IPS DF 6.9 (cell line): ENCODE results near the gene RNF167.

Experiments
- DNase-seq: peaks from one replicate; pipeline ENCODE4 v3.0.0-alpha.2; 2013; ENCODE audit warnings: low read depth, low spot score
- H3K27ac ChIP-seq: one replicate; pipeline ENCODE4 v1.5.1; 2013; ENCODE audit warnings: low read length, control low read depth
- H3K27me3 ChIP-seq: 2 replicates; pipeline ENCODE4 v1.6.1; 2013; ENCODE audit warnings: mild to moderate bottlenecking, low read length; ENCODE audit not compliant: control insufficient read depth, insufficient read depth
- H3K36me3 ChIP-seq: 2 replicates; pipeline ENCODE4 v1.6.1; 2013; ENCODE audit warnings: low read length; ENCODE audit not compliant: control insufficient read depth, insufficient read depth
- H3K4me1 ChIP-seq: 2 replicates; pipeline ENCODE4 v1.6.1; 2013; ENCODE audit warnings: low read length; ENCODE audit not compliant: control insufficient read depth, insufficient read depth
- H3K4me3 ChIP-seq: 2 replicates; pipeline ENCODE4 v1.5.1; 2013; ENCODE audit warnings: mild to moderate bottlenecking, low read length
- H3K9me3 ChIP-seq: 2 replicates; pipeline ENCODE4 v1.6.1; 2013; ENCODE audit warnings: low read length, inconsistent platforms; ENCODE audit not compliant: control insufficient read depth, insufficient read depth
- WGBS: extraction: QIAGEN DNeasy Blood & Tissue Kit; methylation state at CpG from one replicate; pipeline ENCODE4 v1.1.7; 2013; ENCODE audit warnings: mixed read lengths, missing lambda C conversion rate; ENCODE audit not compliant: insufficient read length, insufficient coverage; 5-methylcytosine and 5-hydroxymethylcytosine counted together

RNF167 gene

DNA sequence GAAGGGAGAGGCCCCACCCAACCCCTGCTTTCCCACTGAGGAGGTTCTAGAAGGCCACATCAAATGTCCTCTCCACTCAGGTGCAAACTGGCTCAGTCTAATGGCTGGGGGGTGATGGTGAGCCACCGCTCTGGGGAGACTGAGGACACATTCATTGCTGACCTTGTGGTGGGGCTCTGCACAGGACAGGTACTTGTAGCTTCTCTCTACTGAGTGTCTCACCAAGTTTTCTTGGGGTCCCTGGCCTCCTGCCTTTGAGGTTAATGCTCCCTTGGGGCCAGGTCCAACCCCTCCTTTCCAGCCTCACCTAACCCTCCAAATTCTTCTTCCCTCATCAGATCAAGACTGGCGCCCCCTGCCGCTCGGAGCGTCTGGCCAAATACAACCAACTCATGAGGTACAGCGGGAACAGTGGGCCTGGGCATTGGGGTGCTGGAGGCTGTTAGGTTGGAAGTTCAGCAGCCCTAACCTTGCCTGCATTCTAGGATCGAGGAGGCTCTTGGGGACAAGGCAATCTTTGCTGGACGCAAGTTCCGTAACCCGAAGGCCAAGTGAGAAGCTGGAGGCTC lies 16.5 kb downstream of the RNF167 start:
- Histone ChIP-seq H3K4me1 (peaks cover 5% of the 10 kb centered on the region), H3K4me3 (no peak overlapping the region), H3K9me3 (no peaks in the 10 kb centered on the region), H3K27me3 (no peaks in the 10 kb centered on the region), H3K36me3 (0 out of 2 replicates have a peak, but pooled peaks cover 3% of the 10 kb centered on the region), H3K27ac (no peak overlapping the region)
- WGBS = no CpG with 5 or more reads among the region's 10 CpGs
- no peak for DNase-seq

DNA sequence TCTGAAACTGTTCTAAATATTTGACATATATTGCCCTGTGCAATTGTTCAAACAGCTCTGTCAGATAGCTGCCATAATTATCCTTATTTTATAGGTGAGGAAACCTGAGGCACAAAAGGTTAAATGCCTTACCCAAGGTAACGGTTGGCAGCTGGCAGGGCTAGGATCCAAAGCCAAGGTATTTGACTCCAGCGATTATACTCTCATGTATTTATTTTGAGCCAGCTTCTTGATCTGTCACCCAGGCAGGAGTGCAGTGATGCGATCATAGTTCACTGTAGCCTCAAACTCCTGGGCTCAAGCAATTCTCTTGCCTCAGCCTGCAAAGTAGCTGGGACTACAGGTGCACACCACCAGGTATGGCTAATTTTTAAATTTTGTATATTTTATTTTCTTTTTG lies 18.0 kb downstream of the RNF167 start:
- Histone ChIP-seq H3K4me1 (peaks cover 5% of the 10 kb centered on the region), H3K4me3 (no peak overlapping the region), H3K27me3 (no peaks in the 10 kb centered on the region), H3K36me3 (0 out of 2 replicates have a peak, but pooled peaks cover 3% of the 10 kb centered on the region), H3K9me3 (no peaks in the 10 kb centered on the region), H3K27ac (no peak overlapping the region)
- WGBS = no CpG with 5 or more reads among the region's 3 CpGs
- DNase-seq = no peak

DNA sequence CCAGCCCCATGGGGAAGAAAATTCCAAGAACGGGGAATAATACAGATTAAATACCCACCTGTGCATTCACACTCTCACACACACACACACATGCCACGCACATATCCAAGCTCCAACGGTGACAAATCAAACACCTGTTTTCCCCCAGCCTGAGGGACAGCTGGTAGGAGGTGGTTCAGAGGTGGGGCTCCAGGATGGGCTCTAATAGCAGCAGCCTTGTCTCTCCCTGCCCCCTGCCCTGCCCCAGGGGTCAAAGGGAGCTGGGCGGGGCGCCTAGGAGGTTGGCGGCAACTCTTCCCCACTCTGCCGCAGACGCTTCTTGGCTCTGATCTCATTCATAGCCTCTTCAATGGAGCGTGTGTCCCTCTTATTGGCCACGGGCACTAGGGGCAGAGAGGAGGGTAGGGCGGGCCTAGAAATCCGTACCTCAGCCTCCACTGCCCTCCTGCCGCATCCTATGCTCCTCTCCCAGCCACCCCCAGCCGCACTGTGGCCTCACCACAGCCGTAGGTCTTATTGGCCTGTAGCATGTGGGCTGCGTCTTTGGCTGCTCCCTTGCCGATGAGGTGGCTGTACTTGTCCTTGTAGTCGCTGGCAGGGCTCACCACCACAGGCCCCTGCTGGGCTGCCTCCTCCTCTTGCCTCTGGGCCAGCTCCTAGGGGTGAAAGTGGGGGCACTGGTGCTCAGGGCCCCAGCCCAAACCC lies 19.3 kb downstream of the RNF167 start:
- H3K9me3 ChIP-seq = no peaks in the 10 kb centered on the region
- WGBS = no CpG with 5 or more reads among the region's 18 CpGs
- 0 out of 2 replicates have a peak, but pooled peaks cover 3% of the 10 kb centered on the region for H3K36me3 ChIP-seq
- no peak overlapping the region for H3K27ac ChIP-seq
- peaks cover 5% of the 10 kb centered on the region for H3K4me1 ChIP-seq
- H3K4me3 ChIP-seq = no peak overlapping the region
- no peaks in the 10 kb centered on the region for H3K27me3 ChIP-seq
- DNase-seq = no peak

DNA sequence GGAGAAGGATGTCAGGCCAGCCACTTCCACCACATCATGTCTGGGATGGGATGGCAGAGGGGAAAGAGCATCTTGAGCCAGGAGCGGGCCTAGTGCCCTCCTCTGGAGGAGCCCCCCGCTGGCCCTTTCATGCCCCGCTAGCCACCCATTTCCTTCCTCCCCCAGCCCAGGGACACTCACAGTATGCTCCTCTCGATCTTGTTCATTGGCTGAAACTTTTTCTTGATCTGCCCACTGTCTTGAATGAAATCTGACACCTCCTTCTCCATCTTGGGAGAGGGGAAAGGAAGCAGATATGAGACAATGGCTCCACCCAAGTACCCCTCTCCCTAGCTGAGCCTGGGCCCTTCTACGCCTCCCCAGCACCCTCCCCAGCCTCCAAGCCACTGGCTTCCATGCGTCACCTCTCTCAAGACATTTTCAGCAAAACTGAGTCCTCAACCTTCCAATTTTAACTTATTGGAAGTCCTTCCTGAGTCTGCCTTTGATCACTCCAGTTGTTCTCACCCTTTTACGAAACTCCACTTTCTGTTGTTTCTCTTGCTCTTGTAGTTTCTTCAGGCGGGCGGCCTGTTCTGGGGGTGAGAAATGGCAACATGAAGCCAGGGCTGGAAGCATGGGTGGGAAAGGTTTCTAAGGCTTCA lies 20.3 kb downstream of the RNF167 start:
- no peaks in the 10 kb centered on the region for H3K9me3 ChIP-seq
- no peaks in the 10 kb centered on the region for H3K27me3 ChIP-seq
- peaks cover 5% of the 10 kb centered on the region for H3K4me1 ChIP-seq
- no peak overlapping the region for H3K27ac ChIP-seq
- no peak overlapping the region for H3K4me3 ChIP-seq
- no peak for DNase-seq
- 0 out of 2 replicates have a peak, but pooled peaks cover 3% of the 10 kb centered on the region for H3K36me3 ChIP-seq
- WGBS = no CpG with 5 or more reads among the region's 9 CpGs

DNA sequence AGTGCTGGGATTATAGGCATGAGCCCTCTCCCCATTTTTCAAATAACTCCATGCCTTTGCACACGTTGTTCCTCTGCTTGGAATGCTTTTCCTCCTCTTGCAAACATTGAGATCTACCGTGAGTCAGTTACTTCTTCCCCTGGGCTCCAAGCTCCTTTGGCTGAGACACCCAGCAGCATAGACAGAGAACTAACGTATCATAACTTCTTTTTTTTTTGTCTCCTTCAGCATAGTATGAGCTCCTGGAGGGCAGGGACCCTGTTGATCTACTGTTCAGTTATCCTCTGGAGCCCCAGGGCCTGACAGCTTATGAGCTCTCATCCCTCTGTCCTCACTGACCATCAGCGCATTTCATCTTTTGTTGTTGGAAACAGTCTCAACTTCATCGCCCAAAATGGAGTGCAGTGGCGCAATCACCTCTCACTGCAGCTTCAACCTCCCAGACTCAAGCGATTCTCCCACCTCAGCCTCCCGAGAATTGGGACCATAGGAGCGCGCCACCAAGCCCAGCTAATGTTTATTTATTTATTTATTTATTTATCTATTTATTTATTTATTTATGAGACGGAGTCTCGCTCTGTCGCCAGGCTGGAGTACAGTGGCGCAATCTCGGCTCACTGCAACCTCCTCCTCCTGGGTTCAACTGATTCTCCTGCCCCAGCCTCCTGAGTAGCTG lies 25.4 kb downstream of the RNF167 start:
- Histone ChIP-seq H3K4me1 (peaks cover 3% of the 10 kb centered on the region; the same call in 1 of the 2 replicates), H3K9me3 (no peaks in the 10 kb centered on the region), H3K36me3 (0 out of 2 replicates have a peak, but pooled peaks cover 5% of the 10 kb centered on the region), H3K27me3 (no peaks in the 10 kb centered on the region), H3K4me3 (no peak overlapping the region), H3K27ac (no peak overlapping the region)
- DNase-seq = no peak
- no CpG with 5 or more reads among the region's 15 CpGs for WGBS

DNA sequence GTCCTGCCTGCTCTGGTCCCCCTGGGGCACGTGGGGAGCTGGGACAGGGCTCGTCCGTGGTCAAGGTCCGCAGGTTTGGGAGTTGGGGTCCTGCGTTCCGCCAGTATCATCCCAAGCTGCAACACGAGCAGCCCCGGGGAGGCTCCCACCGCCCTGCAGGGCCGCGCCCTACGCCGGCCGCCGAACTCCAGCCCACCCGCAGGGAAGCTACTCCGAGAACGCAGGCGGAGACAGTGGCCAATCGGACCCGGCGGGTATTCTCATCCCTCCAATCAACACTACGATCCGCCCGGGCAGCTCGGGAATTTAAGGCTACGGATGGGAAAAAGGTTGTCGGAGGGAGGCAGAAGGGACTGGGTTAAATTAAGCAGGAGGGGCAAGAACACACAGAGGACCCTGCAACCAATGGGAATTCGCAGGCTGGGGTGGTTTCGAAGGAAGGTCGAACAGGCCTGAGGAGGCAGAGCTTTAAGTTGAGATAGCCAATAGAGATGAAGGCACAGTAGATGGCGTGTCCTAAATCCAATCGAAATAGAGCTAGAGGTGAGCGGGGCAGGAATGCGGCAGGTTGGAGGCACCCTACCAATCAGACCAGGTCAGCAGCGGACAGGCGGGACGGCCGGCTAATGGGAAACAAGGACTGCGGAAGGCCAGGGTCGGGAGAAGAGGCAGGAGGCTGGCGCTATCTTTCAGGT lies 26.9 kb downstream of the RNF167 start:
- Histone ChIP-seq H3K36me3 (0 out of 2 replicates have a peak, but pooled peaks cover 5% of the 10 kb centered on the region), H3K4me1 (0 out of 2 replicates have a peak, but pooled peaks cover 2% of the 10 kb centered on the region), H3K27ac (peak overlapping the region; percentile 13), H3K4me3 (peak overlapping the region; percentile 59; the same call in 1 of the 2 replicates), H3K27me3 (no peaks in the 10 kb centered on the region), H3K9me3 (no peaks in the 10 kb centered on the region)
- peak; percentile 97 for DNase-seq
- WGBS = no CpG with 5 or more reads among the region's 42 CpGs

DNA sequence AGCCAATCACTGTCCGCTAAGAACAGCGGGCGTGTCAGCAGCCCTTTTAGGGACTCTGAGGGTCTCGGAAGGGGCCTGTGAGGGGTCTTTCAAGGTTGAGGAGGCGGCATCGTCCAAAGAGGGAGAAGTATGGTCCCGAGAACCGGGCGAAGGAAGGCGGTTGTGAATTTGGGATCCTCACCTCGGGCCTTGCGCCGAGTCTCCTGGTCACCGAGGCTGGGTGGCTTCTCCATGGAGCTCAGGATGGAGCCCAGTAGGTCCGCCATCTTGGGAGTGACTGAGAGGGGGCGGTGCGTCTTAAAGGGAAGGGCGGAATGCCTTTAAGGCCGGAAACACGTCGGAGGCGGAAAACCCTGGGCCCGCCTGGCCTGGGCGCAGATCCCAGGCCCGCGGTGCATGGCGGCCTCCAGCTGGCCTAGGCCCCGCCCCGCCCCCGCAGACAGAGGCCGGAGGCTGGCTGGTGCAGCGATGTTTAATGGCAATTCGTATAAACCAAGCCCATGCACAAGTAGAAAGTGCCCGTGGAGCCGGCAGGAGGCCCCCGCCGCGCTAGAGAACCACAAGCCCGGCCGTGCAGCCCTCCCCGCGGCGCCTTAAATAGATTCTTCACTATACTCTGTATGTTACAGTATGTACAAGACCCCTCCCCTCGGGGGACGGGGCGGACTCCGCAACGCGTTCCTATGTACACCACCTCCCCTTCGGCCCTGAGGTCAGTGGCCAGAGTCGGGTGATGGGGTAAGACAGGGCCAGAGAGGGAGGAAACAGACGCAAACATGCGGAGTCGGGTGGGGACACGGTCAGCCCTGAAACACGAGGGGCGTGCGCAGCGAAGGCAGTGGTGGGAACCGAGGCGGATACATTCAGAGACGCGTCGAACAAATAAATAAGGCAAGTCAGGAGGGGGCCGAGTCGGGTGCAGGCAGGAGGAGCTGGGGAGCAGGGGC lies 27.7 kb downstream of the RNF167 start, which contains the start of gene SPAG7:
SPAG7 (minus strand) TSS at position 279 of the 947 bp plus-strand sequence; CDS start at position 266, 13 bp downstream.
- Histone ChIP-seq H3K27me3 (no peaks in the 10 kb centered on the region), H3K27ac (peak within 1 kb of the TSS; percentile 13), H3K4me3 (peak within 1 kb of the TSS; percentile 59), H3K9me3 (no peaks in the 10 kb centered on the region), H3K4me1 (0 out of 2 replicates have a peak, but pooled peaks cover 2% of the 10 kb centered on the region), H3K36me3 (0 out of 2 replicates have a peak, but pooled peaks cover 5% of the 10 kb centered on the region)
- DNase-seq = no peak
- WGBS = no CpG with 5 or more reads among the region's 66 CpGs

DNA sequence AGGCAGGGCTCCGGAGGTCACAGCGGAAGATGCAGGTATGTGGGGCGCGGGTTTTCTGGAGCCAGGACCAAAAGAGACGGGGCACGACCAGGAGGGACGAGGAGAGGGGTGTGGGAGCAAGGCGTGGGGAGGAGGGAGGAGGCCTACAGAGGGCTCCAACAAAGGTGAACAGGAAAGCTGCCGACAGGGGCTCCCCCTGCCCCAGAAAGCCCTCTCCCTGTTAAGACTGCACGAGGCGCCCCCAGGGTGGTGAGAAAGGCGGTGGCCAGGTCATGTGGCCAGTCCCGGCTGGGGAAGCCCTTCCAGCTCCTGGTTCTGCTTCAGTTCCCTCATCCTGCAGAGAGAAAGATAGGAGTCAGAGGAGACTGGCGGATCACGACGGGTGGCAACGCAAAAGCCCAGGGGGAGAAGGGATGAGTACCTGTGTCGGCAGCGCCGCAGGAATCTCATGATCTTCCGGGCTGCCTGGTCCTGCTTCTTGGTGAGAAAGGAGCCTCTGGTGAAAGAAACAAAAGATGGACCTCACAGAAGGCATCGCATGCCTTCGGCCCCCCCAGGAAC lies 28.5 kb downstream of the RNF167 start:
- no peaks in the 10 kb centered on the region for H3K27me3 ChIP-seq
- WGBS = no CpG with 5 or more reads among the region's 23 CpGs
- peak overlapping the region; percentile 59 for H3K4me3 ChIP-seq
- 0 out of 2 replicates have a peak, but pooled peaks cover 5% of the 10 kb centered on the region for H3K36me3 ChIP-seq
- H3K27ac ChIP-seq = no peak overlapping the region
- H3K4me1 ChIP-seq = 0 out of 2 replicates have a peak, but pooled peaks cover 2% of the 10 kb centered on the region
- H3K9me3 ChIP-seq = no peaks in the 10 kb centered on the region
- no peak for DNase-seq
